GM19025 (cell line): ENCODE results near the gene CLDN9.

Experiments
- ATAC-seq: cut with Tn5 transposase; IDR thresholded peaks from one replicate; pipeline ENCODE4 v1.9.1; 2021; ENCODE audit warnings: mild to moderate bottlenecking, low read depth, moderate library complexity; ENCODE audit not compliant: unreplicated experiment

CLDN9 gene

GRCh38 chr16:2973605-2974318 is 39.0 kb upstream of the CLDN9 start:
- no peak for ATAC-seq

GRCh38 chr16:2974319-2975056 is 38.2 kb upstream of the CLDN9 start:
- ATAC-seq = no peak

- ATAC-seq = no peak
Observed at GRCh38 chr16:2975161-2975795, 37.4 kb upstream of the CLDN9 start.

- ATAC-seq = no peak
Observed at GRCh38 chr16:2976201-2976600, 36.5 kb upstream of the CLDN9 start.

- ATAC-seq = no peak
Observed at GRCh38 chr16:2976673-2977072, 36.0 kb upstream of the CLDN9 start.

- no peak for ATAC-seq
Observed at GRCh38 chr16:2977440-2977839, 35.3 kb upstream of the CLDN9 start.

GRCh38 chr16:2979669-2980226 is 33.0 kb upstream of the CLDN9 start:
- ATAC-seq = no peak

- ATAC-seq = peak; percentile 75
Observed at GRCh38 chr16:2980227-2981176, 32.2 kb upstream of the CLDN9 start, which contains the start of gene PKMYT1. Gene PKMYT1, minus strand, starts transcription at chr16:2980446. Its CDS starts 789 bp downstream, at chr16:2979657.

GRCh38 chr16:2981177-2981898 is 31.4 kb upstream of the CLDN9 start:
- ATAC-seq = no peak

- no peak for ATAC-seq
Observed at GRCh38 chr16:2981899-2982250, 30.8 kb upstream of the CLDN9 start.

- ATAC-seq = no peak
Observed at GRCh38 chr16:2982402-2982801, 30.3 kb upstream of the CLDN9 start.

GRCh38 chr16:2983706-2984136 is 29.0 kb upstream of the CLDN9 start:
- ATAC-seq = peak; percentile 32

- no peak for ATAC-seq
Observed at GRCh38 chr16:2985462-2985861, 27.3 kb upstream of the CLDN9 start.

- ATAC-seq = no peak
Observed at GRCh38 chr16:2985893-2986355, 26.8 kb upstream of the CLDN9 start.

GRCh38 chr16:2986623-2987188 is 26.0 kb upstream of the CLDN9 start:
- ATAC-seq = no peak

GRCh38 chr16:2987286-2987685 is 25.4 kb upstream of the CLDN9 start:
- no peak for ATAC-seq

- ATAC-seq = no peak
Observed at GRCh38 chr16:2987833-2988232, 24.9 kb upstream of the CLDN9 start.

- ATAC-seq = no peak
Observed at GRCh38 chr16:2988590-2989099, 24.1 kb upstream of the CLDN9 start.

- ATAC-seq = no peak
Observed at GRCh38 chr16:2990891-2991290, 21.8 kb upstream of the CLDN9 start.
